SU-DHL-6 (cell line): Measurements from ENCODE around the gene JHY.

Experiments used
- CTCF ChIP-seq: fragments of 200-600 bp; sonication (generic); IDR thresholded peaks from one replicate; pipeline ENCODE4 v1.5.1; 2017; ENCODE audit warnings: antibody characterized with exemption, mild to moderate bottlenecking, low read length, moderate library complexity; ENCODE audit not compliant: insufficient read depth, poor library complexity, severe bottlenecking
- EZH2phosphoT487 ChIP-seq: fragments of 200-600 bp; sonication (generic), shearing (Covaris generic); conservative IDR thresholded peaks from 2 replicates; pipeline ENCODE4 v1.6.1; 2018; ENCODE audit warnings: mild to moderate bottlenecking, antibody characterized with exemption, low read length, moderate library complexity, mixed read lengths

GRCh38 chr11:122877732-122878131, 4.8 kb upstream of the JHY start:
- TF ChIP-seq CTCF (no peak), EZH2phosphoT487 (no peak)
